ENCODE data around the gene KTN1.

DNA sequence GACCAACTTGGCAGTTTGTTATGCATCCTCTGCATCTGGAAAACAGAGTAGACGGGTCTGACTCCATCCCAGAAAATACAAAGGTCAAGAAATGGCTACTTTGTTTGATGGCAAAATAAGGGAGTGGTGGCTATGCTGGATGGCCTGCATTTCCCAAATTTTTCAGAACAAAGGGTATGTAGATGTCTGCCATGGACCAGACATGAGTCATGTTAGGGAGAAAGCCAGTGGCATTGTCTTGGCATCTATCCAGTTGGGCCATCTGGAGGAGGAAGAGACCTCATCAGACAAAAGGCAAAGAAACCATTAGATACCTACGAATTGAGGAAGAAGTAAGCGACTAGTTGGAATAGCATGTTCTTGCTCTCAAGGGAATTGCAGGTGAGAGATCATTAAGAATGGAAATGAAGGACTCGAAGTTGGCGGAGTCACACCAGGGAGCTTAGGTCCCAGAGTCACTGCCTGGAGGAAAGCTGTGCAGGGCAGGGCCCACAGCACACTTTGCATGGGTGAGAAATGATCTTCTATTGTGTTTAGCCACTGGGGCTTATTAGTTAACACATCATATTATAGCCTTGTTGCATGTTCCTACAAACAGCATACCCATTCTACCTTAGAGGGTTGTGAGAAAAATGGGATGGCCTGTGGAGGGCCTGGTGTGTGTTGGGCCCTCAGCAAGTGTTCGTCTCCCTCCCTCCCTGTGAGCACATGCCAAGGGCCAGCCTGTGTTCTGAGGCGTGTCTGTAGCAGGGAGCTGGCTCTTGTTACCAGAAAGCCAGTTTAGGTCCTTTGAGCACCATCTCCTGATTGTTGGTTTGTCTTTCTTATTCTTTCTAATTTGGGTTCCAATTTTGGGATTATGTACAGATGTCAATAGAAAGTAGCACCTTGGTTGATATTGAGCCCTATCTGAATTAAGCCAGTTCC, 119.4 kb downstream of the KTN1 start:
- TF ChIP-seq, protein P1, sequence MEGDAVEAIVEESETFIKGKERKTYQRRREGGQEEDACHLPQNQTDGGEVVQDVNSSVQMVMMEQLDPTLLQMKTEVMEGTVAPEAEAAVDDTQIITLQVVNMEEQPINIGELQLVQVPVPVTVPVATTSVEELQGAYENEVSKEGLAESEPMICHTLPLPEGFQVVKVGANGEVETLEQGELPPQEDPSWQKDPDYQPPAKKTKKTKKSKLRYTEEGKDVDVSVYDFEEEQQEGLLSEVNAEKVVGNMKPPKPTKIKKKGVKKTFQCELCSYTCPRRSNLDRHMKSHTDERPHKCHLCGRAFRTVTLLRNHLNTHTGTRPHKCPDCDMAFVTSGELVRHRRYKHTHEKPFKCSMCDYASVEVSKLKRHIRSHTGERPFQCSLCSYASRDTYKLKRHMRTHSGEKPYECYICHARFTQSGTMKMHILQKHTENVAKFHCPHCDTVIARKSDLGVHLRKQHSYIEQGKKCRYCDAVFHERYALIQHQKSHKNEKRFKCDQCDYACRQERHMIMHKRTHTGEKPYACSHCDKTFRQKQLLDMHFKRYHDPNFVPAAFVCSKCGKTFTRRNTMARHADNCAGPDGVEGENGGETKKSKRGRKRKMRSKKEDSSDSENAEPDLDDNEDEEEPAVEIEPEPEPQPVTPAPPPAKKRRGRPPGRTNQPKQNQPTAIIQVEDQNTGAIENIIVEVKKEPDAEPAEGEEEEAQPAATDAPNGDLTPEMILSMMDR (IDR thresholded peaks at IDR 0.05), result no peak
- no peak for TF ChIP-seq POLR2A (IDR thresholded peaks at IDR 0.05)
